Skeletal muscle tissue (tissue), 4 donors: ENCODE data around the gene MEGF11. TPM values are rescaled to one million over a fixed set of nuclear protein-coding genes. Genes with fewer than 3 reads are reported as not detected.

Source experiments
- H3K27ac ChIP-seq: one replicate; pipeline ENCODE4 v1.7.0; 2013; ENCODE audit warnings: mild to moderate bottlenecking, low read depth, low read length, inconsistent platforms
- H3K27me3 ChIP-seq, 3 donors: one replicate each; pipeline ENCODE4 v1.7.0; 2013; ENCODE audit warnings: low read length in 3 of 3; ENCODE audit not compliant: control insufficient read depth in 3 of 3, insufficient read depth in 3 of 3
- H3K36me3 ChIP-seq, 3 donors: one replicate each; pipeline ENCODE4 v1.7.0; 2013; ENCODE audit warnings: low read length in 3 of 3; ENCODE audit not compliant: control insufficient read depth in 3 of 3, insufficient read depth in 3 of 3
- H3K4me1 ChIP-seq, 3 donors: one replicate each; pipeline ENCODE4 v1.7.0; 2013; ENCODE audit warnings: low read length in 3 of 3, mild to moderate bottlenecking in 3 of 3; ENCODE audit not compliant: control insufficient read depth in 3 of 3, insufficient read depth in 3 of 3
- H3K4me3 ChIP-seq, 3 donors: one replicate each; pipeline ENCODE4 v1.7.0; 2013; ENCODE audit warnings: low read length in 3 of 3
- H3K9ac ChIP-seq, 3 donors: one replicate each; pipeline ENCODE4 v1.7.0; 2013; ENCODE audit warnings: low read length in 3 of 3, mild to moderate bottlenecking in 3 of 3, moderate library complexity in 2 of 3, low read depth in 1 of 3
- H3K9me3 ChIP-seq, 3 donors: one replicate each; pipeline ENCODE4 v1.7.0; 2013; ENCODE audit warnings: low read length in 3 of 3; ENCODE audit not compliant: control insufficient read depth in 3 of 3
- total RNA-seq: library from RNA; depleted of rRNA; stranded (reverse); fragments of >200 nt; gene quantifications from one replicate; pipeline ENCODE4 v1.2.3, GENCODE V29; 2014
- donor health status: Osteomylitis.

Gene MEGF11
- total RNA-seq, 1 donor from 2014 or later, result 0.52 TPM

- H3K4me1 ChIP-seq, result no peaks in the 10 kb centered on the region
- H3K9ac ChIP-seq, result no peak overlapping the region
- no peak overlapping the region for H3K27ac ChIP-seq
- H3K9me3 ChIP-seq, result no peaks in the 10 kb centered on the region
- no peaks in the 10 kb centered on the region for H3K36me3 ChIP-seq
- peaks cover 0 to 18% (median 11%) of the 10 kb centered on the region in 3 donors for H3K27me3 ChIP-seq
- no peak overlapping the region for H3K4me3 ChIP-seq
Observed at GRCh38 chr15:66103293-66103590, 150.3 kb downstream of the MEGF11 start.

- peaks cover 0 to 18% (median 11%) of the 10 kb centered on the region in 3 donors for H3K27me3 ChIP-seq
Observed at GRCh38 chr15:66102563-66103292, 150.8 kb downstream of the MEGF11 start.

GRCh38 chr15:66101715-66102395 is 151.7 kb downstream of the MEGF11 start:
- H3K9ac ChIP-seq, result no peak overlapping the region
- peaks cover 0 to 4% (median 0%) of the 10 kb centered on the region in 3 donors for H3K4me1 ChIP-seq
- H3K36me3 ChIP-seq, result no peaks in the 10 kb centered on the region
- H3K27ac ChIP-seq, result no peak overlapping the region
- peaks cover 0 to 11% (median 6%) of the 10 kb centered on the region in 3 donors for H3K27me3 ChIP-seq
- H3K9me3 ChIP-seq, result no peaks in the 10 kb centered on the region
- H3K4me3 ChIP-seq, result no peak overlapping the region

More at GRCh38 chr15:66102563-66103292, 150.8 kb downstream of the MEGF11 start:
- H3K36me3 ChIP-seq, result no peaks in the 10 kb centered on the region
- H3K4me3 ChIP-seq, result no peak overlapping the region
- H3K27ac ChIP-seq, result no peak overlapping the region
- H3K9ac ChIP-seq, result no peak overlapping the region
- peaks cover 0 to under 1% (median 0%) of the 10 kb centered on the region in 3 donors for H3K4me1 ChIP-seq
- no peaks in the 10 kb centered on the region for H3K9me3 ChIP-seq

GRCh38 chr15:66100761-66101160 is 152.8 kb downstream of the MEGF11 start:
- no peak overlapping the region for H3K27ac ChIP-seq
- no peak overlapping the region for H3K9ac ChIP-seq
- H3K4me1 ChIP-seq, result peaks cover 0 to 8% (median 0%) of the 10 kb centered on the region in 3 donors
- H3K27me3 ChIP-seq, result peaks cover 0 to 7% (median 0%) of the 10 kb centered on the region in 3 donors
- no peak overlapping the region for H3K4me3 ChIP-seq
- no peaks in the 10 kb centered on the region for H3K9me3 ChIP-seq
- H3K36me3 ChIP-seq, result no peaks in the 10 kb centered on the region

- Histone ChIP-seq H3K27ac (no peak overlapping the region), H3K9ac (no peak overlapping the region), H3K36me3 (no peaks in the 10 kb centered on the region)
Observed at GRCh38 chr15:66099950-66100671, 153.4 kb downstream of the MEGF11 start.

GRCh38 chr15:66098022-66098363 is 155.6 kb downstream of the MEGF11 start:
- Histone ChIP-seq H3K27me3 (peaks cover 0 to 6% (median 4%) of the 10 kb centered on the region in 3 donors), H3K9me3 (no peaks in the 10 kb centered on the region), H3K4me1 (peaks cover 0 to 8% (median 0%) of the 10 kb centered on the region in 3 donors), H3K27ac (no peak overlapping the region), H3K4me3 (no peak overlapping the region), H3K36me3 (no peaks in the 10 kb centered on the region), H3K9ac (no peak overlapping the region)

More at GRCh38 chr15:66099950-66100671, 153.4 kb downstream of the MEGF11 start:
- peaks cover 0 to 6% (median 0%) of the 10 kb centered on the region in 3 donors for H3K27me3 ChIP-seq
- no peak overlapping the region for H3K4me3 ChIP-seq
- no peaks in the 10 kb centered on the region for H3K9me3 ChIP-seq
- peaks cover 0 to 8% (median 0%) of the 10 kb centered on the region in 3 donors for H3K4me1 ChIP-seq

- Histone ChIP-seq H3K9me3 (no peaks in the 10 kb centered on the region), H3K9ac (no peak overlapping the region), H3K4me1 (peaks cover 0 to 8% (median 0%) of the 10 kb centered on the region in 3 donors), H3K4me3 (no peak overlapping the region), H3K36me3 (no peaks in the 10 kb centered on the region), H3K27me3 (peaks cover 0 to 6% (median 4%) of the 10 kb centered on the region in 3 donors), H3K27ac (no peak overlapping the region)
Observed at GRCh38 chr15:66097151-66098021, 156.2 kb downstream of the MEGF11 start.

- peaks cover 0 to 8% (median 0%) of the 10 kb centered on the region in 3 donors for H3K4me1 ChIP-seq
- no peak overlapping the region for H3K9ac ChIP-seq
- H3K27me3 ChIP-seq, result peaks cover 0 to 6% (median 4%) of the 10 kb centered on the region in 3 donors
- no peaks in the 10 kb centered on the region for H3K9me3 ChIP-seq
- no peaks in the 10 kb centered on the region for H3K36me3 ChIP-seq
- H3K27ac ChIP-seq, result no peak overlapping the region
- H3K4me3 ChIP-seq, result no peak overlapping the region
Observed at GRCh38 chr15:66096688-66097058, 156.9 kb downstream of the MEGF11 start.

GRCh38 chr15:66095871-66096687 is 157.5 kb downstream of the MEGF11 start:
- H3K27me3 ChIP-seq, result peaks cover 0 to 6% (median 4%) of the 10 kb centered on the region in 3 donors
- no peak overlapping the region for H3K4me3 ChIP-seq
- no peaks in the 10 kb centered on the region for H3K9me3 ChIP-seq
- no peaks in the 10 kb centered on the region for H3K36me3 ChIP-seq
- no peak overlapping the region for H3K27ac ChIP-seq
- peaks cover 0 to 8% (median 0%) of the 10 kb centered on the region in 3 donors for H3K4me1 ChIP-seq
- H3K9ac ChIP-seq, result no peak overlapping the region
